K562 (cell line): ENCODE results near the gene SLC26A11.

Source experiments
- CTCF ChIP-seq, 3 experiments: IDR thresholded peaks in 2 of 3; conservative IDR thresholded peaks in 1 of 3; 2 replicates each; pipeline ENCODE4 v1.5.1; 2011 to 2012; ENCODE audit warnings: low read length in 3 of 3, mild to moderate bottlenecking in 3 of 3, control low read depth in 2 of 3, improper control_type of control experiment in 1 of 3, inconsistent platforms in 1 of 3, low read depth in 1 of 3, mixed read lengths in 1 of 3, moderate library complexity in 1 of 3; ENCODE audit not compliant: insufficient read depth in 2 of 3
- EZH2 ChIP-seq: IDR thresholded peaks from 2 replicates; pipeline ENCODE4 v1.6.1; 2012; ENCODE audit warnings: low read depth, mild to moderate bottlenecking, inconsistent platforms, low read length, borderline replicate concordance
- MAZ ChIP-seq, 2 experiments: fragments of 450-650 bp in 1 of 2; sonication (generic) in 1 of 2; formaldehyde crosslinking; IDR thresholded peaks in 1 of 2; conservative IDR thresholded peaks in 1 of 2; 2 replicates each; pipeline versions ENCODE4 v1.4.0 to v1.5.0; 2020; ENCODE audit warnings: mild to moderate bottlenecking in 1 of 2, missing genetic modification reagents in 1 of 2
- SAFB2 ChIP-seq: fragments of 200-400 bp; formaldehyde crosslinking; IDR thresholded peaks from 2 replicates; pipeline ENCODE4 v1.6.1; 2018; ENCODE audit warnings: borderline replicate concordance, low read length, low read depth, moderate library complexity; ENCODE audit not compliant: severe bottlenecking
- SMAD2 ChIP-seq: fragments of 150-350 bp; IDR thresholded peaks from 2 replicates; pipeline ENCODE4 v1.6.1; 2014; ENCODE audit warnings: low read depth, mild to moderate bottlenecking, low read length
- SMARCE1 ChIP-seq: fragments of 450-650 bp; IDR thresholded peaks from 2 replicates; pipeline ENCODE4 v1.7.1; 2016; ENCODE audit warnings: mild to moderate bottlenecking
- SRF ChIP-seq, 2 experiments: fragments of 250-450, 450-650 bp in 1 of 2; sonication (Bioruptor Pico) in 1 of 2; sonication (generic) in 1 of 2; formaldehyde crosslinking; IDR thresholded peaks; 2 replicates each; pipeline versions ENCODE4 v1.5.0 to v1.5.1; 2020 to 2022; ENCODE audit warnings: mild to moderate bottlenecking in 1 of 2, missing genetic modification reagents in 1 of 2
- ZNF212 ChIP-seq: fragments of 450-650 bp; formaldehyde crosslinking; IDR thresholded peaks from 2 replicates; pipeline ENCODE4 v1.4.0; 2020; ENCODE audit warnings: mild to moderate bottlenecking
- ZNF41 ChIP-seq: fragments of 250-450 bp; sonication (Bioruptor Pico); conservative IDR thresholded peaks from 2 replicates; pipeline ENCODE4 v1.4.0; 2020; ENCODE audit warnings: mild to moderate bottlenecking
- ZNF583 ChIP-seq: fragments of 250-450 bp; sonication (Bioruptor Pico); IDR thresholded peaks from 2 replicates; pipeline ENCODE4 v1.4.0; 2020

- TF ChIP-seq SAFB2 (no peak), SRF (CRISPR knock-in tag; IDR thresholded peaks at IDR 0.05) (no peak), ZNF212 (no peak), MAZ (CRISPR knock-in tag; conservative IDR thresholded peaks at IDR 0.05 in 1 of 2, IDR thresholded peaks at IDR 0.05 in 1 of 2) (no peak), SMARCE1 (no peak), EZH2 (no peak), SMAD2 (no peak), CTCF (IDR thresholded peaks at IDR 0.05 in 2 of 3, conservative IDR thresholded peaks at IDR 0.05 in 1 of 3; ENCODE audit: insufficient read depth in 2 of 3, low read depth in 1 of 3, low read length in 3 of 3) (no peak), ZNF41 (CRISPR knock-in tag) (no peak), ZNF583 (CRISPR knock-in tag) (no peak)
These were observed 24.8 kb downstream of the SLC26A11 start for GRCh38 chr17:80244871-80245509.
